Muscle of back (tissue), 11 donors: ENCODE data around the gene ACP7. TPM values are rescaled to one million over a fixed set of nuclear protein-coding genes. Genes with fewer than 3 reads are reported as not detected.
"Not testable (repeated sequence)": the region's sequence is repeated elsewhere in the genome, so short reads cannot be mapped to it uniquely, and the experiment has no call there.

Source experiments
- DNase-seq, 3 donors: peaks; one replicate each; pipeline versions ENCODE4 v3.0.0 to v3.0.0-alpha.2; 2013
- polyA plus RNA-seq, 10 donors: library from polyadenylated mRNA; unstranded; fragments of 120-200 nt; gene quantifications; one replicate each; pipeline ENCODE4 v1.2.1, GENCODE V29; 2013; ENCODE audit not compliant: insufficient read length in 10 of 10

Gene ACP7
- polyA plus RNA-seq, 10 donors = 0.08 to 0.23 (median 0.13) TPM; not detected in 2

DNA sequence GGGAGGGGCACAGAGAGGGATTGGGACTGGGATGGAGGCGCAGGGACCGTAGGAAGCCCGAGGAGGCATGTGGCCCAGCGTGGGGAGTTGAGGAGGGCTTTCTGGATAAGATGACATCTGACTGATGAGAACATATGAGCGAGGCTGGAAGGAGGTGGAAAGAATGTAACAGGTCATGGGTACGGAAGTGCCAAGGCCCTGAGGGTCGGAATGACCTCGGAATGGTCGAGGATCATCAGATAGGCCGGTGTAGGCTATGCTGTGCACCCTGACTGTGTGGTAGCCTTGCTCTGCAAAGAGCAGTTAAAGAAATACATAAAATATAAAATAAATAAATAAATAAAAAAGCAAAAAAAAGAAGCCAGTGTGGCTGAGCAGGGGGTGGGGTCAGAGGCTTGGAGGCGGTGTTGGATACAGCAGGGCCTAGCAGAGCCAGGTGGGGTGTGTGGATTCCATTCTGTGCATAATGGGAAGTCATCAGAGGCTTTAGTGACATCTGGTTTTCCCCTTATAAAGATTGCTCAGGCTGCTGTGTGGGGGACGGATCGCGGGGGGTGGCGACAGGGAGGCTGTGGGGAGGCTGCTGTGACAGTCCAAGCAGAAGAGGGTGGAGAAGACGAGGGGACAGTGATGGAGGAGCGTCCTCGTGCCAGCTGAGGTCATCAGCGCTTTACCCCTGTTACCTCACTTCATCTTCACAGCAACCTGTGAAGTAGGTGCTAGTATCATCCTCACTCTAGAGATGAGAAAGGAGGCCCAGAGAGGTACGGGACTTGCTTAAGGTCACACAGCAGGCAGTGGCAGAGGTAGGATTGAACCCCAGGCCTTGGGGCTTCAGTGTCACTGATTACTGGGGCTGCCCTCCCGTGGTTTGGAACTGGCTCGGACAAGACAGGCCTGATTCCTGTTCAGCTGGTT, 46.4 kb downstream of the ACP7 start:
- DNase-seq = peak in 2 of 3 donors; percentile 68 to 81

DNA sequence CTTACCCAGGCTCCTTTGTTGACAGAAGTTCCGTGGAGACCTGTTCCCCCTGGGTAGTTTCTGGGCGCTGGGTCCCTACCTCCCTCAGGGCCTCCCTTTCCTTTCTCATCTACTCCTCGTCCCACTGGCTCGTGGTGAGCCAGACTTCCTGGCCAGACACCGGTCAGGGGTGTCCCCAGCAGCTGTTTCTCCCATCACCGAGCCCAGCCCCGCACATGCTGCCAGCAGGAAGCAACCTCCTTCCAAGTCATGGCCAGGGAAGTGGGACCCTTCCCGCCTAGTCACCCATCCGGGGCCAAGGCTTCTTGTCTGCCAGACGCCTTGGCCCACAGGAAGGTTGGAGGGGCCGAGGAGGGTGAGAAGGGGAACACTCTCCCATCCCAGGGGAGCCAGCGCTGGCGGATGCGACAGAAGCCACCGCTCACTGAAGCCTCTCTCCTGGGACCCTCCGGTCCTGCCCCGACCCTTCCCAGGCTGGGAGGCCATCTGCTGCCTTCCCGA, 47.1 kb downstream of the ACP7 start:
- peak in 2 of 3 donors; percentile 65 to 85 for DNase-seq

DNA sequence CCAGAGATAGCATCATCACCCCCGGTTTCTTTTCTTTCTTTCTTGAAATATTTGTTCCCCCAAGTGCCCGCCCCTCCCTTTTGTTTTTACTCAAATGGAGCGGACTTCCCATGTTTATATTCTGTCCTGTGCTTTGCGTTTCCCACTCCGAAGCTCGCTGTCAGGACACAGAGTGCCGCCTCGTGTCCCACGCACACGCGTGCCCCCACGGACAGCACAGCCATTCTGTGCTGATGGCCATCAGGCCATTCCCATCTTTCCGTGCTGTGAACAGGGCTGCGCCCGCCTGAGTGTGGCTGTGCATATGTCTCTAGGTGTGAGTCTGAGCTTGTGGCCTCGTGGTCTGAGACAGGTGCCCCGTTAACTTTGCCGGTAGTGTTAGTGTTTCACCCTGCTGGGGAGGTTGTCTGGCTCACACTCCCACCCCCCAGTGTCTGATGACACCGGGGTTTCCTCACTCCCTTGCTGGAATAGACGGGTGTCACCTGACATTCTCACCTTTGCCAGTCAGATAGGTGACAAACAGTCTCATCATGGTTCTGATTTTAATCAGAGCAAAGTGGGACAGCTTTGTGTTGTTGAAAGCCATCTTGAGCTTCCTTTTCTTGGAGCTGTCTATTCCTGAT, 48.3 kb downstream of the ACP7 start:
- peak in 1 of 3 donors; percentile 35 for DNase-seq

DNA sequence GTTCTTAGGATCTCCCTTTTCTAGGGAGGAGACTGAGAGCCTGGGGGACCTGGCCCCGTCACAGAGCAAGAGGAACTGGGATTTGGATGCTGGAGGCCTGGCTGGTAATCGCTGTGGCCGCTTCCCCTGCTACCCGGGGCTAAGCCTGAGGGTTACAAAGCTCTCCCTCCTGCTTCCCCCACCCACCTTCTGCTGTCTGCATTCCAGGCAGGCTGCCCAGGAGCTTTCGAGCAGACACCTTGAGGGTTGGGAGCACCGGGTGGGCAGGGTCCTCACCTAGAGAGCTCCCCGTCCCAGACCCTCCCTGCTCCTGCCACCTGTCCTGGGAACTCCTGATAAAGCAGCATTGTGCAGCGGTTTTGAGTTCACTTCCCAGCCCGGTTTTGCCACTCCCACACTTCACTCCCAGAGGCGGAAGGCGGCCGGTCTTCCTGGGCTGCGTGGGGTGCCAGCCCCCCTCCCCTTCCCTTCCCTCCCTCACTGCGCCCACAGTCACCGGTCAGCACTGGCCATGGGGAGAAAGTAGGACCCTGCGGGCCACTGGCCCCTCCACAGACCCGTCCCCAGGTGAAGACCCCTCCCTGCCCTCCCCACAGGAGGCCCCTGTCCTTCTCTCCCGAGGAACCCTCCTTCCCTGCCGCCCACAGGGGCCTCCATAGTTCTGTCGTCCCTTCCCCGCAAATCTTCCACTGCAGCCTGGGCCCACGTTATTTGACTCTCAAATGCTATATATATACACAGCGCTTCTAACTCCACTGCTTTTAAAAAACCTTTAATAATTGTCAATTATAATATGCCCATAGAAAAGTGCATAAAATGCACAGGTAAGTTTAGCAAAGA, 49.5 kb downstream of the ACP7 start:
- no peak for DNase-seq

DNA sequence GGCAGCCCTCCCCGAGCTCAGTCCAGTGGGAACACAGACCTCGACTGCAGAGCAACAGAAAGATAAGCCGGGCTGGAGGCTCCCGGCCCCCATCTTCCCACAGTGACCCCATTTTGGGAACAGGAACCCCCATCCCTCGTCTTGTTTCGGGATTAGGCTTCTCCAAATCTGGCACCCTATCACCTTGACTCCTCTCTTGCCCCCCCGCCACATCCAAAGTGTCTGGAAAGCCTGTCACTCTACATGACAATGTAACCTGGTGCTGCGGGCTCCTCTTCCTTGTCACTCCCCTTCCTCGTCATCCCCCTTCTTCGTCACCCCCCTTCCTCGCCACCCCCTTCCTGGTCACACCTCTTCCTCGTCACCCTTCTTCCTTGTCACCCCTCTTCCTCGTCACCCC, 51.5 kb downstream of the ACP7 start:
- DNase-seq = no peak

DNA sequence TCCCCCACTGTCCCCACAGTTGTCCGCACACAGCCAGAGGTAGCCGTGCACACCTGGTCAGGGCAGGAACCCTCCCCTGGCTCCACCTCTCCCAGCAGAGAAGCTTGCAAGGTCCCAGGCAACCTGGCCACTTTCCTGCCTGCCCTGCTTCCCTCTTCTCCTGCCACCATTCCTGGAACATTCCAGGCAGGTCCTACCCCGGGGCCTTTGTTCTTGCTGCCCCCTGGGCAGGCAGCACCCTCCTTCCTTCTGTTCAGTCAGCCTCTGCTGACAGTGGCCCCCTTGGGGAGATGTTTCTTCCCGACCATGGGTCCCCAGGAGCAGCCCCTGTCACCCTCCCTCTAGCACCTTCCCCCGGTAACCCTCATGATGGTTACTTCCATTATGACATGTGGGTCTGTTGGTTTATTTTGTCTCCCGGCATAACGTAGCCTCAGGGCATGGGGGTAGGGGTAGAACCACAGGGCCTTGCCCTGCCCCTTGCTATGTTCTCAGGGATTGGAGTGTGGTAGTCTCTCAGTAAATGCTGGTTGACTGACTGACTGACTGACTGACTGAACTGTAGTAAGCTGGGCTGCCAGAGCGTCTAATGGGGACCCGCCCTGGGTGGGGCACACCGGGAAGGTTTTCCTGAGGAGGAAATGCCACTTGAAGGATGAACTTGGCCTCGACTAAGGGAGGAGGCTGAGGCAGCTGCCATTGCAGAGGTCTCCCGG, 52.2 kb downstream of the ACP7 start:
- DNase-seq = no peak

DNA sequence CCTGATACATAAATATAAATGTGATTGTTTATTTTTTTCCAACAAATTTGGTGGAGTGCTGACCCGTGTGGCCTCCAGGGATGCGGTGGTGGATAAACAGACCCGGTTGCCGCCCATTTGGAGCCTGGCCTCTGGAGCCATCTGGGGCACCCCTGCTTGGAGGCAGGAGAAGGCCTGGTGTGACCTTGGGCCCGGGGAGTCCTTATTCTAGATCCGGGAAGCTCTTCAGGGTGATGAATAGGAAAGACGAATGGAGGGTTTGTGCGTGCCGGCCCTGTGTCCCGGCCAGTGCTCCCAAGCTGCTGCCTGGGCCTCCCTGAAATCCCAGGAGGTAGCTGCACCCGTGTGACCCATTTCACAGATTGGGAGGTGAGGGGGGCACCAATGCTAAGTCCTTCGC, 53.0 kb downstream of the ACP7 start:
- DNase-seq = no peak

DNA sequence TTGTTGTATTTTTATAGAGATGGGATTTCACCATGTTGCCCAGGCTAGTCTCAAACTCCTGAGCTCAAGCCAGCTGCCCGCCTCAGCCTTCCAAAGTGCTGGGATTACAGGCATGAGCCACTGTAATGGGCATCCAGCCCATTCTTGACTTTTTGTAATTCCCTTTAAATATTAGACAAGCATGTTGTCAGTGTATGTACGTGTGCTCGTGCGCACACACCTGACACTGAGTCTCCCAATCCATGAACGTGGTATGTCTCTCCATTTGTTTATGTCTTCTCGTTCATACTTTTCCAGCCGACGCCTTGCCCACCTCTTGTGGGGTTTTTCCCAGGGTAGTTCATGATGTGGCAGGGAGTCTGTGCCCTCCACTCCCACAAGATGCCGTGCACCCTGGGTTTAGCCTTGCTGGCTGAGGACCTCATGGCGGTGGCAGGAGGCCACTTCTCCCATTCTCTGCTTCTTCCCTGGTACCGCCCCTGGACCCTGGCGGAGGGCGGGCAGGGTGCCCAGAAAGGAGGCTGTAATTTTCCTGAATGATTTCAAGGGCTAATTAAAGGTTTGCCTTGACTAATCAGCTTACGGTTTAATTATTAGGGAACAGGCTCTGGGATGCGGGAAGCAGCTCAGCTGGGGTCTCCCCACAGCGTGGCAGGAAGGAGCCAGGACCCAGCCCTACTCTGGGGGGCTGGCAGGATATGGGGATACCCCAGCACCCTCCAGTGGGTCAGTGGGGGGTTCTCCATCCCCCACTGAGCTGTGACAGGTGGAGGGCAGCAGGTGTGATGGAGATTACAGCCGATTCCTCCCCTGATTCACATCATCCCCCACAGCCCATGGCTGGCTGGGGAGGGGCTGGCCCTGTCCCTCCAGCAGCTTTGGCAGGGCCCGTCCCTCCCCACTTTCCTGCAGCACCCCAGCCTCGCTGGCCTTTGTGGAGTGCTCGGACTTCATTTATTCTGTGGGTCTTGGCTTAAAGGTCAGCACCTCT, 54.3 kb downstream of the ACP7 start:
- DNase-seq = no peak

DNA sequence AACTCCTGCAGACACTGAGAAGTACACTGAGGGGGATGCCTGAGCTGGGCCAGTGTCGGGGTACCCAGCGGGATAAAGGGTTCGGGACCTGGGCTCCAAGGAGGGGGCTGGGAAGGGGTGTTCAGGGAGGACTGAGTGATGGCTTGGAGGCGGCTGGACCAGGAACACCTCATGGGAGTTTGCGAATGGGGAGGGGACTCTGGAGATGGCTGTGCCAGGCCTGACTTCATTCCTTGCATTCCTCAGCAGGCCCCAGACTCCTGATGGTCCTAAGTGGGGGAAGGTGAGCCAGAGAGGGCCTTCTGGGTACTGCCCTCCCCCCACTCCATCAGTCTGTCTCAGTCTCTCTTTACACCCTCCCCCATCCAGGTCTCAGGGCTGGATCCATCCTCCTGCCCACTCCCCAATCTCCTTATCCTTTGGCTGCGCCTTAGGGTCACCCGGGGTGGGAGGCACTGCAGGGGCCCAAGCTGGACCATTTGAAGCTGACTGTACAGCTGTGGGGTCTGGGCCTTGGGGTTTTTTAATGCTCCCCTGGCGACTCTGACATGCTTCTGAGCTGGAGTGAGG, 55.2 kb downstream of the ACP7 start:
- DNase-seq = no peak

DNA sequence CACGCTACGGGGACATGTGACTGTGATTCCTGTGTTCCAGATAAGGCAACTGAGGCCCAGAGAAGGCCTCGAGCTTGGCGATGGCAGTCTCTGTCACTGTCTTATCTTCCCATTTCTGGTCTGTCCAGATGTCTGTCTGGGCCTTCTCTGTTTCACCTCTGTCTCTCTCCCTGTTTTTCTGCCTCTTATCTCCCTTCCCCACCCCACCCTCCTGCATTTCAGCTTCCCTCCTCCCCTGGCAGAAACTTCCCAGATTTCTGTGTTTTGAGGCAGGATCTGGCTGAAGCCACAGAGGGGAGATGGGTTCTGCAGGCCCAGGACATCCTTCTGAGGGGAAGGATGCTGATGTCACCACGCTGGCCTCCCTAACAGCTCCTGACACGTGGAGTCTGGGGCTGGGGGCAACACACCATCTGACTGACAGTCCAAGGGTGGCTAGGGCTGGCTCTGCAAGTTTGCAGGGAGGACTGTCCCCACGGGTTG, 55.8 kb downstream of the ACP7 start:
- DNase-seq = no peak

DNA sequence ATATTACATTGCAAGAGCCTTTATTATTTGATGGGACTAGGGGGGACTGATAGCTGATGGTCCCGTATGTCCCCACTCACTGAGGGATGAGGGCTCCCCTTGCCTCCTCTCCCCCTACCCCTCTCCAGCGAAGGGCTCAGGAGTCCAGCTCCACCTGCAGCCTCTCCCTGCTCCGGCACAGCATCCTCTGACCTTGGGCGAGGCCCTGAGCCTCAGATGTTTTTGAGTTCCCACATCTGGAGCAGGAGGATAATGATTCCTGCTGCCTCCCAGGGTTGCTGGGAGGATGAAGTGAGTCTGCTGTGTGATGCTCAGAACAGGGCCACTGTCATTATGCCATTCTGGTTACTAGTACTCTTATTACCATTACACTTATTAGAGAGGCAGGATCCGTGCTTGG, 56.4 kb downstream of the ACP7 start:
- DNase-seq = no peak

DNA sequence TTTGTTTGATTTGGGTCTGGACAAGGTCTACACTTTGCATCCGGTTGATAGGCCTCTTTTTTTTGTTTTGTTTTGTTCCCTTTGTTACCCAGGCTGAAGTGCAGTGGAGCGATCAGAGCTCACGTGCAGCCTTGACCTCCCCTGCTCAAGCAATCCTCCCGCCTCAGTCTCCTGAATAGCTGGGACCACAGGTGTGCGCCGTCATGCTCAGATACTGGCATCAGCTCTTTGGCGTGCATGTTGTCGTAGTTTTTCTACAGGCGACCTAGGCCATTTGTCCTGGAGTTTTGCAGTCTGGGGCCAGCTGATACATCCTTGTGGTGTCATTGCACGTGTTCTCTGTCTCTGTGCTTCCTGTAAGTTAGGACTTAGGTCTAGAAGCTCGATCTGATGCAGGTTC, 57.8 kb downstream of the ACP7 start:
- DNase-seq = no peak

DNA sequence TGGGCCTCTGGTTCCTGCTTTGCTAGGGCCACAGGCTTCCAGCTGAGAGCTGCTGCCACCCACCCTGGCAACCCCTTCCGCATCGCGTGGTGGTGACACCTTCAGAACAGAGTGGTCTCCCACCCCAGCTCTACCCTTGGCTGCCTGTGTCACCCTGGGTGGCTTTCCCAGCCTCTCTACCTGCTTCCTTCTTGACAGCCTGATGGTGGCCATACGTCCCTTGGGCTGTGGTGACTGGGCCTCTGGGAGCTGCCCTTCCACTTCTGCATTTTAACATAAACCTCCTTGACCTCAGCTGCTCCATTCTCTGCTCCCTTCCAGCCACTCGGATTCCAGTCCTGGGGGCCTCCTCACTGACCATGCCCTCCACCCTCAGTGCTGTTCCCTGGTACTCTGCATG, 58.5 kb downstream of the ACP7 start:
- no peak for DNase-seq

DNA sequence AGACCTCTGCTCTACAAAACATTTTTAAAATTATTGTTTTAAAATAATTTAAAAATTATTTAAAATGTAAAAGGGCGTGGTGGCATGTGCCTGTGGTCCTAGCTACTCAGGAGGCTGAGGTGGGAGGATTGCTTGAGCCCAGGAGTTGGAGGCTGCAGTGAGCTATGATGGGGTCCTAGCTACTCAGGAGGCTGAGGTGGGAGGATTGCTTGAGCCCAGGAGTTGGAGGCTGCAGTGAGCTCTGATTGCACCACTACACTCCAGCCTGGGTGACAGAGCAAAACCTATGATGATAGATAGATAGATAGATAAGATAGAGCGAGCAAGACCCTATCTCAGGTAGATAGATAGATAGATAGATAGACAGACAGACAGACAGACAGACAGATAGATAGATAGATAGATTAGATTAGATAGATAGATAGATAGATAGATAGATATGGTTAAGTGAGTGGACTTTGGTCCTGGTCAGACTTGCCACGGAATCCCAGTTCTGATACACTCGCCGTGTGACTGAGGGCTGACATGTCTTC, 59.7 kb downstream of the ACP7 start:
- DNase-seq = not testable (repeated sequence)

DNA sequence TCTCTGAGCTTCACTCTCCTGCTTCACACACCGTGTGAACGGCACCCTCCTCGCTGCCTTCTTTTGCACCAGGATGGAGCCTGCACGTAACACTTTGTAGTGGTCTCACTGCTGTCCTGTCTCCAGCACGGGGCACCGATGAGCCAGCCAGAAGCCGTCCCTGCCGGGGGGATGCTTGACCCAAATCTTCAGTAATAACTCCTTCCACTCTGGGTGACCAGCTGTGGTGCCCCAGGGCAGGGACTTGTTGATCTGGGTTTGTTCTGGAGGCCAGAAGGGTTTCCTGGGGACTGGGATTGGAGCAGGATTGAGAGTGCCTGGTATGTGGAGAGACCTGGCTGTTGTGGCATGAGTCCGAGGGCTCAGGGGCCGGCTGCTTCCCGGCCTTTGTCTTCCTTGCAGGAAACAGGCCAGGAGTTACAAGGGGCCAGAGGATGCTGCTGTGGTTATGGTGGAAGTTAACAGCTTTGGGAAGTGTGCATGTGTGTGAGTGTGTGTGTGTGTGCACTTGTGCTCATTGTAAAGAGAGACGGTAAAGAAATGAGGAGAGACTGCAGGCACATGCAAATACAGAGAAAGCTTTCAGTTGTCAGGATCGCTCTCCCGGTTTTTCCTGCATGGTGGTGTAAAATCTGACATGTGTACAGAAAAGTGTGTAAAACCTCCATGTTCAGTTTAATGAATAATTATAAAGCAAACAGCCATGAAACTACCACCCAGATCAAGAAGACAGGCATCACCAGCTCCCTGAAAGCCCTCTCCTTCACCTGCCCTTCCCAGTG, 60.3 kb downstream of the ACP7 start:
- DNase-seq = peak in 1 of 3 donors; percentile 70

DNA sequence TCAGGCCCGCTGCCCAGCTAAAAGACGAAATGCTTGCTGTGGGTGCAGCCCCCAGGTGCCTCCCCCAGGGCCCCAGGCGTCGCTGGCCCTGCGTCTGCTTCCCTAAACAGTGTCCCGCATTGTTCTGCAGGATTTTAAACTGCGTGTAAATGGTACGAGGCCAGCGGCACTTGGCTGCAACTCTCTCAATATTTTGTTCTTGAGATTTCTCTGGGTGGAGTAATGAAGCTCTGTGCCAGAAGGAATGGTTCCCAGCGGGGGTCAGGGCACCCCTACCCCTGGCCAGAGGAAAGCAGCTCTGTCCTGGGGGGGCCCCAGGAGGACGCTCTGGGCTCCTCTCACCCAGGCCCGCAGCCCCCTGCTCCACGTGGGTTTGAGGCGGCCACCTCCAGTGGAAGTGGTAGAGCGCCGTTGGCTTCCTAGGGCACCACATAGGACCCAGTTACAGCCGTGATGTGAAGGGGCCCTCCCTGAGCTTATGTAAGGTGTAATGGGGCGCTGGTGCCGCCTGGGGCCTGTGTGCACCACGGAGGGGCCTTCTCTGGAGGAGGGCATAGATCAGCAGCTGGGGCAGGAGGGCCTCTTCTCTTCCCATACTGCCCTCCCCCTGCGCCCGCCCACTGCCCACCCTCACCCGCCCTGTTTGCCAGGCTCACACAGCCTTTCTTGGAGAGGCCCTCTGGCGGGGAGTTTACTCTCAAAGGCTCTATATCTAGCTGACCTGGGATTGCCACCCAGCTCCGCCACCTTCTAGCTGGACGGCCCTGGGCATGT, 61.2 kb downstream of the ACP7 start:
- DNase-seq = peak in 1 of 3 donors; percentile 42

DNA sequence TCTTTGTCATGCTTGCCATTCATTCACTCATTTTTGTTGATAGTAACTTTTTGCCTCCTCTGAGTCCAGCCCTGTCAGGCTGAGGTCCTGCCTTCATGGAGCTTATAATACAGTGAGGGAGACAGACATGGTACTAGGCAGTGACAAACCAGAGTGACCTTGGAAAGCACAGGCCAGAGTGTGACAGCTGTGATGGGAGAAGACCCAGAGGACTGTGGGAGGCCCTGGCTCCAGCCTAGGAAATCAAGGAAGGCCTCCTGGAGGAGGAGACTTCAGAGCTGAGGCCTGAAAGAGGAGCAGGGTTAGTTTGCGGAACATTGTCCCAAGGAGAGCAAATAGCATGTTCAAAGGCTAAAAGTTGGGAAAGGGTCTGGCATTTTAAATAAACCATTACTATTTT, 61.9 kb downstream of the ACP7 start:
- no peak for DNase-seq
